ENCODE data around the gene BCDIN3D. TPM values are rescaled to one million over a fixed set of nuclear protein-coding genes. Genes with fewer than 3 reads are reported as not detected.

BCDIN3D gene
- total RNA-seq, 1 donor from 2014 or later, result 3.8 TPM

- H3K4me1 Mint-ChIP-seq, result peaks cover 3% of the 10 kb centered on the region
- peaks cover 11% of the 10 kb centered on the region for H3K27me3 Mint-ChIP-seq (ENCODE audit: insufficient read depth, low read depth)
- Histone ChIP-seq H3K79me2 (ENCODE audit: low read depth) (no peaks in the 10 kb centered on the region), H3K27me3 (peaks cover 6% of the 10 kb centered on the region), H3K4me1 (no peaks in the 10 kb centered on the region), H3F3A (ENCODE audit: low read depth) (peaks cover 7% of the 10 kb centered on the region), H4K20me1 (ENCODE audit: low read depth) (no peaks in the 10 kb centered on the region), H3K9ac (no peak overlapping the region), H2AFZ (replicated peaks) (no peak overlapping the region), H3K36me3 (no peaks in the 10 kb centered on the region), H3K9me3 (ENCODE audit: low read depth) (no peaks in the 10 kb centered on the region), H3K4me2 (no peak overlapping the region), H3K4me3 (no peak overlapping the region), H3K27ac (no peak overlapping the region)
- peak overlapping the region; percentile 2 for H3K27ac Mint-ChIP-seq
- H3K4me3 Mint-ChIP-seq, result no peak overlapping the region
- TF ChIP-seq CTCF (IDR thresholded peaks at IDR 0.05), result no peak
- TF ChIP-seq EZH2 (IDR thresholded peaks at IDR 0.05), result no peak
- TF ChIP-seq EZH2phosphoT487 (IDR thresholded peaks at IDR 0.05), result no peak
- H3K9me3 Mint-ChIP-seq, result peaks cover 4% of the 10 kb centered on the region
- H3K36me3 Mint-ChIP-seq, result no peaks in the 10 kb centered on the region
- DNase-seq (ENCODE audit: low spot score), result no peak
Measured at GRCh38 chr12:49853671-49854070, 10.8 kb upstream of the BCDIN3D start.

GRCh38 chr12:49847161-49847560 is 4.3 kb upstream of the BCDIN3D start:
- no peaks in the 10 kb centered on the region for H3K9me3 Mint-ChIP-seq
- H3K27me3 Mint-ChIP-seq (ENCODE audit: insufficient read depth, low read depth), result peaks cover 6% of the 10 kb centered on the region
- no peaks in the 10 kb centered on the region for H3K36me3 ChIP-seq
- H3K4me1 ChIP-seq, result peaks cover 4% of the 10 kb centered on the region
- TF ChIP-seq EZH2 (IDR thresholded peaks at IDR 0.05) (no peak), CTCF (IDR thresholded peaks at IDR 0.05) (no peak), EZH2phosphoT487 (IDR thresholded peaks at IDR 0.05) (no peak)
- no peak overlapping the region for H3K4me3 Mint-ChIP-seq
- no peak overlapping the region for H3K27ac Mint-ChIP-seq
- H3K4me1 Mint-ChIP-seq, result peaks cover 11% of the 10 kb centered on the region
- H3K4me2 ChIP-seq, result no peak overlapping the region
- H3K4me3 ChIP-seq, result no peak overlapping the region
- no peaks in the 10 kb centered on the region for H4K20me1 ChIP-seq (ENCODE audit: low read depth)
- no peak overlapping the region for H3K27ac ChIP-seq
- peaks cover 3% of the 10 kb centered on the region for H3K27me3 ChIP-seq
- peaks cover 2% of the 10 kb centered on the region for H3K79me2 ChIP-seq (ENCODE audit: low read depth)
- H3F3A ChIP-seq (ENCODE audit: low read depth), result peaks cover 24% of the 10 kb centered on the region
- DNase-seq (ENCODE audit: low spot score), result no peak
- H3K9ac ChIP-seq, result no peak overlapping the region
- no peak overlapping the region for H2AFZ ChIP-seq (replicated peaks)
- H3K36me3 Mint-ChIP-seq, result no peaks in the 10 kb centered on the region
- H3K9me3 ChIP-seq (ENCODE audit: low read depth), result no peaks in the 10 kb centered on the region

- no peak overlapping the region for H3K27ac Mint-ChIP-seq
- Histone ChIP-seq H3K4me3 (no peak overlapping the region), H2AFZ (replicated peaks) (no peak overlapping the region), H3K79me2 (ENCODE audit: low read depth) (peaks cover 12% of the 10 kb centered on the region), H3F3A (ENCODE audit: low read depth) (peaks cover 26% of the 10 kb centered on the region), H3K27ac (no peak overlapping the region), H3K36me3 (no peaks in the 10 kb centered on the region), H3K27me3 (peaks cover 3% of the 10 kb centered on the region), H3K9ac (no peak overlapping the region), H3K9me3 (ENCODE audit: low read depth) (no peaks in the 10 kb centered on the region), H3K4me2 (no peak overlapping the region), H4K20me1 (ENCODE audit: low read depth) (peaks cover 4% of the 10 kb centered on the region), H3K4me1 (peaks cover 10% of the 10 kb centered on the region)
- no peaks in the 10 kb centered on the region for H3K9me3 Mint-ChIP-seq
- H3K36me3 Mint-ChIP-seq, result no peaks in the 10 kb centered on the region
- TF ChIP-seq EZH2phosphoT487 (IDR thresholded peaks at IDR 0.05) (no peak), CTCF (IDR thresholded peaks at IDR 0.05) (no peak), EZH2 (IDR thresholded peaks at IDR 0.05) (no peak)
- DNase-seq (ENCODE audit: low spot score), result no peak
- peaks cover 19% of the 10 kb centered on the region for H3K4me1 Mint-ChIP-seq
- no peak overlapping the region for H3K4me3 Mint-ChIP-seq
- H3K27me3 Mint-ChIP-seq (ENCODE audit: insufficient read depth, low read depth), result peaks cover 7% of the 10 kb centered on the region
Measured at GRCh38 chr12:49846032-49846431, 3.1 kb upstream of the BCDIN3D start.
